Central memory CD4-positive, alpha-beta T cell (primary cell): ENCODE measurements around the gene ABTB2.

Source experiments
- DNase-seq: peaks from one replicate; pipeline ENCODE4 v3.0.0; 2022

The ABTB2 gene

DNA sequence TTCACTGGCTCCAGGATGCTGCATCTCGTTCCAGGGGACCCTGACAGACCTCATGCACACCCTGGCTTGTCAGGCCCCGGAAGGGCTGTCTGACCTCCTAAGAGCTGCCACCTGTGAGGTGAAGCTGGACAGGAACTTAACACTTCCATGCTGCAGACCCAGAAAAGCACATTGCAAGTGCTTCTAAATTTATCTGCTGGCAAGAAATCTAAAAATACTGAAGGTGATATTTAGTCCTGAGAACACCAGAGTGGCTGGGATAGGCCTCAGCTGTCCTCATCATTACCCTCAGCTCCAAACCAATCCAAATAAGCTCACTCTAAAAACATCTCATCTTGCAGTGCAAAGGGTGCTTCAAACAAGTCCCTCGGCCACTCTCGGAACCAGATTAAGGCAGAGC is 46.7 kb downstream of the ABTB2 start:
- DNase-seq: no peak

DNA sequence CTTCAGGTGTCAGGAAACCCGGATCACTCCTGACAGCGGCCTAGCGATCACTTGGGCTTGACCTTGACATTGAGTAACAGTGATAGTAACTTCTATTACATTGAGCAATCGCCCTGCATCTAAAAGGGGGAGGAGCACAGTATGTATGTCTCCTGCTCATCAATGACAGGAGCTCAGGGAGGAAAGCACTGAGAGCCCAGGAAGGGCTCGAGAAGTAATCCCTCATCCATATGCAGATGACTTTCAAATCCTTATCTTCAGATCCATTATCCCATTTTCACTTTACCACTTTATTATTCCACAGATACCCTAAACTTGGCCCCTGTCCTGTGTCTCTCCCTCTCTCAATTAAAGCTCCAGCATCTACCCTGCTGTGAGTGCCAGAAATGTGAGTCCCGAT is 47.8 kb downstream of the ABTB2 start:
- DNase-seq: no peak

DNA sequence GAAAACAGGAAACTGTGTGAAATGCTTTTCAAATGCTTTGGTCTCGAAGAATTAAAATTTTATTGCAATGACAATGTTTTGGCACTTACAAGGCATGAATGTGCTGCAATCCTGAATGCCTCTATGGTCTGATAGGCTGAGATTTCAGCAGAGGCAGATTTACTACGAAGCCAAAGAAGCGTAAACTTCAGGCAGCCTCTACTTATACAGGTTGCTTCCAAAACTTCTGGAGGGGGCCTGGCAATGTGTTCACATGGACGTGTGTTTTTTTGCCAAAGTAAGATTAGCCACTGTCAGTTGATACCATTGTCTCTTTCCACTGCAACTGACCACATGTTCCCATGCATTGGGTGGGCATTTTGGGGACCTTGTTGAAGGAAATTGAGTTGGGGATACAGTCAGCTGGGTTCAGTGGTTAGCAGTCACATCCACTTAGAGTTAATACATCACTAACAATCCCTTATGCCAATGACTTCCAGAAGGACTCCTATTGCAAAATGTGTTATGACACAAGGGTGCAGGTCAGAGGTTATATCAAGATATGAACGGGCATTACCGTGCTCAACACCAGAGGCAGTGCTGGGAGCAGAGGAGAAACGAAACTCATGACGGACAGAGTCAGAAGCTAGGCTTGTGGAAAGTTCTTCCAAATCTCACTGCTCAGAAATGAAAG is 48.8 kb downstream of the ABTB2 start:
- DNase-seq: no peak

DNA sequence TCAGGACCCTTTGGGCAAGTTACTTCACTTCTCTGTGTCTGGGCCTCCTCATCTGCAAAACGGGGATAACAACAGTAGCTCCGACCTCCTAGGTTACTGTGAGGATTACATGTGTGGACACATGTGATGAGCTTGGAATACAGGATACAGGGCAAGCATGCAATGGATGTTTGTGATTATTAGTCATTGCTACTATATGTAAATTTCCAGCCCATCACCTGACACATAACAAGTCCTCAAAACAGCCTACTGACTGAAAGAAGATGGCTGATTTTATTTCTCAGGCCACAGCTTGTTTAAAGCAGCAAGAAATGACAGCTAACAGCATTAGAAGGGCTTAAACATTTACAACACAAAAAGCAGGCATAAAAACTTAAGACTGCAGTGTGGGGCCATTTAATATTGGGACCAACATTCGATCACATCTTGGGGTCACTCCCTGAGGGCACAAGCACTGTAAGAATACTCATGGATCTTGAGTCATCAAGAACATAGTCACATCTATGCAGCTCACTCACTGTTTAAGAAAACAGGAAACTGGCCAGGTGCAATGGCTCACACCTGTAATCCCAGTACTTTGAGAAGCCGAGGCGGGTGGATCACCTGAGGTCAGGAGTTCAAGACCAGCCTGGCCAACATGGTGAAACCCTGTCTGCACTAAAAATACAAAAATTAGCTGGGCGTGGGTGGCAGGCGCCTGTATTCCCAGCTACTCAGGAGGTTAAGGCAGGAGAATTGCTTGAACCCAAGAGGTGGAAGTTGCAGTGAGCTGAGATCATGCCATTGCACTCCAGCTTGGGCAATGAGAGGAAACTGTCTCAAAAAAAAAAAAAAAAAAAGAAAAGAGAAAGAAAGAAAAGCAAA is 49.5 kb downstream of the ABTB2 start:
- DNase-seq: no peak

DNA sequence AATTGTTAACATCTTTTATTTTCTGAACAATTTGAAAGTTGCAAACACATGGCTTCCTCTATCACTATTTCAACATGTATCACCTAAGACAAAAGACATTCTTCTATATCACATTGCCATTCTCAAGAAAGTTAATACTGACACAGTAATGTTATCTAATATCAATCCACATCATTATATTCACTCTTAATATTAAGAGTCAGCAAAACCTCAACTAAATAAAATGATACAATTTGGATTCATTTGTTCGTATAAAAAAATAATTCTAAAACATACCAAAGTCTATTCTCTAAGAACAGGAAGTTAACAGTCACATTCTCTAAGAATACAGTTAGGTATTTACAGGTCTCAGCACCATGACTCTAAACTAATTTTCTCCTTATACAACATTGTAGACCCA is 52.0 kb downstream of the ABTB2 start:
- DNase-seq: no peak

DNA sequence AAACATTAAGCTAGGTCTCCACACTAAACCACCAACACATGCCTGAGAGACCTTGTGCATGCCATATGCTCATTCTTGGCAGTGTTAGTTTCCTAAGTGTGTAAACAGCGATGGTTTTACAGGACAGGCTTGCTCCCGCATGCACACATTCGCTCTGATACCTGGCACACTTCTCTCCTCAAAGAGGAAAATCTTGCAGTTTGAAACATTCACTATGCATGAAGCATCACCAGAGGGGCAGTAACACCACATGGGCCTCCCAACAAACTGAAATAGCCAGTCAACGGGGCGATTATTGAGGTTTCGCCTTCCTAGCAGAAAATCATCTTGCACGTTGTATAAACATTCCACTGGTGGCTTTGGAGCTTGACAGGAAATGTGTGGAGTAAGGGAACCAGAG is 52.6 kb downstream of the ABTB2 start:
- DNase-seq: no peak

DNA sequence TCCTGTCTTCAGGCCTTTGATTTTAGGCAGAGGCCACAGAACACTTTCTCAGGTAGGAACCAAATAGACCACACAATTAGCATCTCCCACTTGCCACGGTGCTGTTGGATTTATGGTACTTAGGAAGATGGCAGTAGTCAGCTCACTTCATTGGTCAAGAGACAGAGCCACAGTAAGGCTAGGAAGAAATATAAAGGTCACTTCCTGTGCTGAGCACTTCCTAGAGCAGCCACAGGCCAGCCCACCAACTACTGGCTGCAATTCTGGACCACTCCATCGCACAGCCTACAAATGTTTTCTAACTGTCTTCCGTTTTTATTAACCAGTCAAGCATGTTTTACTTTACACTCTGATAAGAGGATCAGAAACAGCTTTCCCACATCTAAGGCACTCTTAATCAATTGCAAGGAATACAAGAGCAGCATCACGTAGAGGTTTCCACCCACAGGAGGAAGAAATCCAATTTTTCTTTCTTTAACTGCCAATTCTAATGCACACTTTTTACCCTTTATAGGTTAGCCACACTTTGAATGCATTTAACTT is 54.7 kb downstream of the ABTB2 start:
- no peak for DNase-seq

DNA sequence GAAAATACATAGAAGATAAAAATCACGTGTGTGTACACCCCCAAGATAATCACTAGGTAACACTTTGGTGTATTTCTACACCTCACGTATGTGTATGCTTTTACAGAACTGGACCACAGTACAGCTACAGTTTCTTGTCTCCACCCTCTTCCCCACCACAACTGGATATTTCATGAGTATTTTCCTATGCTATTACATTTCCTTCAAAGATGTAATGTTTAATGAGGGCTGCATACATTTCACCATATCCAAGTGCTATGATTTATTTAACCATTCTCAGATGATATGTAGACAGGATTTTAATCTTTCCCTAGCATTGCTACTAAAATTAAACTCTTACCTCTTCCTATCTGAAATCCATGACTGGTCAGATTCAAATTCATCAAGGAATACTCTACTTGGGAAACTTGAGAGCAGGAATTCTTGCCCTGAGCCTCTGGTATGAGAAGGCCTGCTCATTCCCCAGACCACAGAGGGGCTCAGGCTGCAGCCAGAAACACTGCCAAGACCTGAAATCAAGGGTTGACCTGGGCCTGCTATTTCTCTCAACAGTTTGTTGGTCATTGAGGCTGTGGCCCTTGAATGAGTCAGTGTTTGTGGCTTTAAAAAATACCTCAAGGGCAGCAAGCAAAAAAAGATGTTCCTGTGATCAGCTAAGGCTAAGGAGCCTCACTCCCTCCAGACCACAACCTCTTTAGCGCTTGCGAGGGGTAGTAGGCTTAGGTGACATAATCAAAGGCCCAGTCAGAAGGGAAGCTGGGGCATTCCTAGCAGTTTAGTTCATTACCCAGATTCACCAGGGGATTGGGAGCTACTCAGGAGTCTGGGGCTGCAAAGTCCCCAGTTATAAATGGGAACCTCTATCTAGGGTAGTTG is 55.5 kb downstream of the ABTB2 start:
- DNase-seq: no peak

DNA sequence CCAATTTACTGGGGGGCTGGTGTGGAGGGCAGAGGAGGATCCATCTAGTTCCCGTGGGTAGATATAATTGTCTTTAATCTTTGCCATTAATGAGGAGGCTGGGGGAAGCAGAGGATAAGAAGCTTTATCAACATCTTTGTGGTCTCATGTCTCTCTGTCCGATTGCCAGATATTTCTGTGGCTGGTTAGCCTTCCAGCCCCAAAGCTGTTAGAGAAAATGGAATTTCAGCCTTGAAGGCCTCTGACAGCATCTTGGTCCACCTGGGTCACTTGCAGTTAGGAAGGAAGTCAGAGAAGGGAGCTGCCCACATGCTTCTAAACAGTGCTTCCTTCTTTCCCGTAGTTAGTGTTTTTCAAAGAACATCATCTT is 56.9 kb downstream of the ABTB2 start:
- DNase-seq: no peak

DNA sequence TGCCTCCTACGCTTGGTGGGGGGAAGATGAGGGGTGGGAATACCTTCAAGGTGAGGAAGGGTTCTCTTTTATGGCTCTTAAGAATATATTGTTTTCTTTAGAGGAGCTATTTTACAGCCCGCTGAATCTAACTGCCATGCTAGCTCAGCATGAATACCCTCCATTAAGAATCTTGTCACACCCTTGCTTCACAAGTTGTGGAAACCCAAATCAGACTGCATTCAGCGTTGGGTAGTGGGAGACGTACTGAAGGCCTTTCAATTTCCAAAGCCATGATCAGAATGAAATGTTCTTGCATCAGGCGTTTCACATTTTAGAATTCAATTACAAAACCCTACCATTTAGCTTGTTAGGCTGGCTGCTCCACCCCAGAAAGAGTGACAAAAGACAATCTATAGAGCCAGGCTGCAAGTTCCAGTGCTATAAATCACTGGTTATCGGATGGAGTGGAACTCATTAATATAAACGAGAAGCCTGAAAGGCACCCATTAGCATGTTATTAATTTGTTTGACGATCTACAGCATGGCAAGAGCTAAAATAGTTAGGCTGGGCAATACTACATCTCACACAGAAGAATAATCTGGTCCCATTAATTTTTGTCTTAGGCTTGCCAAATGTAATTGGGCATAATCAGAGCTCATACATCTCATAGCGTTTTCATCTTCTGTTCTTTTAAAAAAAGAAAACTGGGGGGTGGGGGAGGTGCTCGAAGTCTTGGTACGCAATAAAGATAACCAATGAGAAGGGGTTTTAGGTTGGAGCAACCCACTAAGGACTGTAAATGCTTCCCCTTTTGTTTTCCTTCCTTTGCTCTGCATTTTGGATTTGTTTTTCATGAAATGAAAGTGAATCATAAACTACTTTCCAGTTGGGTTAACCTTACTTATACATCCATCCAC is 57.5 kb downstream of the ABTB2 start:
- no peak for DNase-seq

DNA sequence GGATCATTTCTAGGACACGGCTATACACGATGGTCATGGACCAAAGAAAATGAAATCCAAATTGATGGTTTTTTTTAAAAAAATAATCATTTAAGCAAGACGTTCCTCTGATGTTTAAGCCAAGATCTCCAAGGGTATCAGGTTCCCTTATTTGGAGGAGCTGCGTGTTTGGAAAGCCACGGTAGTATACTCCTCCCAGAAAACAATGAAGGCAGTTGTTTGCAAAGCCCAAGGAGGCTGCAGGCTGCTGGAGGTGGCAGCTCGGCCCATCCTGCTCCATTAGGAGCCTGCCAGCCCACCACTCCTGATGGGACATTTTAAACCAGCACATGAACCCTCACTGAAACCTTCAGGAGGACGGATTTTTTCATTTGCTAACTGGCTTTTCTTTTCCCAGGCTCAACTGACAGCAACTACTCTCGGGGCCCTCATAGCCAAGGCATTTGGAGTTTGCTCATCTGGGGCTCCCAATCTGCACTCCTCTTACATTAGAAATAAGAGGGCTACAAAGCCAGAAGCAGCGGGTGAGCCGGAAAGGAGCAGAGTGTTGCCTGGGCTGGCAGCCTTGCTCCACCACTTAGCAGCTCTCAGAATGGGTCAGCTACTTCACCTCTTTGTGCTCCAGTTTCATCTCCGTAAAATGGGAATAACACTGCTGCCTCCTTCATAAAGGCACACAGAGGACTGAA is 58.4 kb downstream of the ABTB2 start:
- no peak for DNase-seq

DNA sequence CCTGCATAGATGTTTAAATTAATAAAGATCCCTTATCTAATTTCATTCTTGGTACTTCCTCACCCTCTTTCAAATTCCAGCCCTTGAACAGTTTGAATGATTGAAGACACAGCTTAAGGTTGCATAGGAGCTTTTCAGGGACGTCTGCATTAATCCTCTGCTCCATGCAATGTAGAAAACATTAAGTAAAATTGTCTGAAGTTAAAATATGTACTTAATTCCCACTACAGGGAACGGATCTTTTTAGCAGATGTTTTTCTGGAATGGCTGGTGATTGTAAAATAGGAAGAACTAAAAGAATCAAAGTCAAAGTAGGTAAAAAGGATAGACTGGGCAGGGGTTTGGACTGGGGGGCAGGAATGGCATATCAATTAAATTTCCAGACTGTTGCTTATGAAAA is 58.9 kb downstream of the ABTB2 start:
- no peak for DNase-seq

DNA sequence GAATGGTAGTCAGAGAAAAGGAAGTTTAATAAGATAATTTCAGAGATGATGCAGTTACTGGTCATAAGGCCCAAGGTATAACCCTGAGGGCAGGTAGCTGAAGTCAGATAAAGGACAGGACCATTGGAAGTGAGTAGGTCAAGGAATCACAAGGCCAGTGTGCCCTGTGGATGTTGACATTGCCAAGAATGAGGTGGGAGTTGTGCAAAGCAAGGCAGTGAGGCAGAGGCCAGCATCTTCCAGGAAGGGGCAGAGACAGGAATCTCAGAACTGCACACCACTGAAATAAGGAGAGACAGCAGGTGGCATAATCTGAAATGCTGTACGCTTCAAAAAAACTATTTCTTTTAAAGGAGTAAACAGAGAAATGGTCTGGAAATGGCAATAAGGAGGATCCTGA is 61.4 kb downstream of the ABTB2 start:
- no peak for DNase-seq

DNA sequence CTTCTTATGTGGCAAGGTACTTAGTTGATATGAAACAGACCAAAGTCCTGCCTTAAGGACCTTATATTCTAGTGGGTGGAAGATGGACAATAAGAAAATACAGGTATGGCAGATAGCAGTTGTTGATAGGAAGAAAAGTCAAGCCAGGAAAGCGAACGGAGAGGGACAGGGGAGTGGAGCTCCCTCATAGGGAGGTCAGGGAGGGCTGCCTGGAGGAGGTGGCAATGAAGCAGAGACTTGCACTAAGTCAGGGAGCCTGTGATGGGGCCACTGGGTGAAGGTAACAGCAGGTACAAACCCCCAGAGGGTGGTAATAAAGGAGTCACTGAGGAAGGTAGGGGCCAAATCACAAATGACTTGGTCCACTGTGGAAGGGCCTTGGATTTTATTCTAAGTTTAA is 65.3 kb downstream of the ABTB2 start:
- no peak for DNase-seq

DNA sequence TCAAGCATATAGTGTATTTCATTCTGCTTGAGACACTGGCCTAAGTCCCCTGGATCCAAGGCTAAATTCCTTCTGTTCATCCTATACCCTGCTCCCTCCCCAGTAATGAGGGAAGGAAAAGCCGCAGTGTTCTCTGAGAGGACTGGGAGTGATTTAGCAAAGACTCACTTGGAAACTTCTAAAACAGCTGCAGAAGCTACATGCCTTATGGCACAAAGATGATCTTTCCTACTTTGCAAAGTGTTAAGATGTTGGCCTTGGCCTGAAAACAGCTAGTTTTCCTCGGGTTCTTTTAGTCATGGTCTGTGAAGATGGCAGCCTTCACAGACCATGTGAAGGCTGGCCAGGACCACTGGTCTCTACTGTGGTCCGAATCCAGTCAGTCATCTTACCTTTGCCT is 65.7 kb downstream of the ABTB2 start:
- no peak for DNase-seq

DNA sequence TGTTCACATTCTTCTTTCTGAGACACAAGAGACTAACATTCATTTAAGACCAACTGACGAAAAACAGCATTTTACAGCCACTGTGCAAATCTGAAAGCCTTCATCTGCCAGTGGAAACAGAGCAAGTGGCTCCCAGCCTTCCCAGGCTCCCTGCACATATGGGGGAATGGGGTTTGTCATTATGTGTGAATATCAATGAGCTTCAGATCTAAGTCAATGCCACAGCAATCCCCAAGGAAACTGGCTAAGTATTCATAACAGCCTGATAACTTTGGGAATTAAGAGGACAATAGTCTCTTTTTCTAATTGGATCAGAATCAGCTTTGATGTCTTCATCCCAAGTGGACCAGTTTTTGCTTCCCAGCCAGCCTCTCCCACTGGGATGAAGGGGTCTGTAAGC is 66.9 kb downstream of the ABTB2 start:
- no peak for DNase-seq

DNA sequence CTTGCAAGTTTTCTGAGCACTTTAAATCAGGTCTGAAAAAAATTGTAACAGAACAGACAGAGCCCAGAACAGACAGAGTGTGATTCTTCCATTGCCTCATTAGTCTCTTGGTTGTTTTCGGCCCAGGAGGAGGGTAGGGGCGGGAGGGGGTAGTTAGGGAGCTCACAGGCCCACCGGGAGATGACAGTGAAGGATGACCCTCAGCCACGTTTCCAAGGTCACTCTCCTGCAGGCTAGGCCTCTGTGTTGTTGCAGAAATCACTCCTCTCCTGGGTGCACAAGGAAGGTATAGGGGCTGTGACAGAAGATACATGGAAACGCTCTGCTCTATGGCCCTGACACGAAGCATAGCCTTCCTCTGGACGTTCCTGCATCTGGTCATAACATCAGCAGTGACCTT is 69.3 kb downstream of the ABTB2 start:
- no peak for DNase-seq

DNA sequence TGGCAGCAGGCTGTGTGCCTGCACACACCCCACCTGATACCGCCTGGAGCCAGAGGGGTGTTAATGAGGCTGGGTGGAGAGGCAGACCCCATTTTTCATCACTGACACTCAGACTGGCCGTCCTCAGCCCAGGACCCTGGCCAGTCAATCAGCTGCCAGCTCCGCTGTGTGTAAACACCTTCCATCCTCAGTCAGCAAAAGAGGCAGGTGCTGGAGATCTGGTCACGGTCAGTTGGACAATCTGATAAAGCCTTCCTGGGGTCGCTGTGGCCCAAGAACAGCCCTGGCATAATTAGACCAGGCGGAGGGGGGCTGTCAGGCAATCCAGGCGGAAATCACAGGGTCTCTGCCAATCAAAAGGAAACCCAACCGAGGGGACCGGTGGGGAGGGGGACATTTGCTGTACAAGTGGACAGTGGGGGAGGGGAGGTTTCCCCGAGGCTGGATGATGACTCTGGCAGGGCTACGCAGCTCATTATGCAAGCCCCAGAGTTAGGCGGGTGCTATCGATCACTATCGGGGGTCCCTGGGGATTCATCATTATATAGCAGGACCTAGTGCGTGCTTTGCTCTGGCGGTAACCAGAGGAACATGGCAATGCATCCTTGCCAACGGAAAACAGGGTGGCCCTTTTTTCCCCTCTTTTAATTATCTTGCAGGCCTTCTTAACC is 72.9 kb downstream of the ABTB2 start:
- no peak for DNase-seq

DNA sequence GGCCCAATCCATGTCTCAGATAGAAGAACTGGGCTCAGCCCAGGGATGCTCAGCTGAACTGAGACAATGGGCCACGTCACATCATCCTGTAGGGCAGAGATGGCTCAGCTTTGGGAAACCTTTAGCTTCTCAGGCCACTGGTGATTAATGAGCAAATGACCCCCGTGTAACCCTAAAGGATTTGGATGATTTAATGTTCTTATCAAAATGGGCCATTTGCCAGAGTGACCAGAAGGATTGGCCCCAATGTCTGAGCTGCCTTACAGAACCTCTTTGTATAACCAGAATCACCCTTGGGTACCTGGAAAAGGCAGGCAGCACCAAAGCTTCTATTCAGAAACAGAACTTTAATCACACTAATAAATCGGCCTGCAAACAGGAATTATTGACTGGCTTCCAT is 73.7 kb downstream of the ABTB2 start:
- no peak for DNase-seq

DNA sequence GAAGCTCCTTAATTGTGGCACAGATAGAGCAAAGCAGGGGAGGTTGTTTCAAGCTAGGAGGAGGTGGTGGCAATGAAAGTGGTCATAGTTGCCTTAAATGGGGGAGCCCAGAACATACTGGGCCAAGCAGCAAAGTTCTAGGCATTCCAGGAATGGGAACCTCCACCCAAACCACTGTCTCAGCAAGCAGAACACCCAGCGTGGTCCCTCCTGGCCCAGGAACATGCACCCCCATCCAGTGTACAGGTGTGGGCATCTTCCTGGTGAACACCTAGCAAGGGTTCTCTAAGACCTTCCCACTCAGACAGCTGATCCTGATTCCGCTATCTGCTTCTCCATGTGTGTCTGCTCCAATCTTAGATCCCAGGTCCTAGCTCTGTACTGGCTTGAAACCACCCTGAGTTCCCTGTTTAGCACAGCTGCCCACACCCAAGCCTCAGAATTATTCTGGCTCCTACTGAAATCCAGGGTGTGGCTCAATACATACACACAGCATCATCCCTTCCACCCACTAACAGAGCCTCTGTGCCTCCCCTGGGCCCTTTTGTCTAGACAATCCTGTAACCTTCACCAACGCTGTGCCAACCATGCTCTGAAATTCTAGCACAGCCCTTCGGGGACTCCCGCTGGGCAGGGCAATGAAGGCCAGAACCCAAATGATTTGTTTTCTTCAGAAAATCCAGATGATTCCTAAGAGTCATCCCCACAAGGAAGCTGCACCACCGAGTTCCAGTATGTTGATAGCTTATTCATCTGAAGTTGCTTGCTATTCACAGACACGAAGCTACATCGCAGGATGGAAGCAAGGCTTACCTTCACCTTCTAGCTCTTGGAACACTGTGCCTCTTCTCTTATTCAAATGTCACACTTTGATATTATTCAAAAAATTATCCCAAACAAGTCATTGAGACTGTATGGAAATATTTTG is 76.6 kb downstream of the ABTB2 start:
- no peak for DNase-seq
